HepG2 (cell line): ENCODE data around the gene ZCCHC3. TPM values are rescaled to one million over a fixed set of nuclear protein-coding genes. Genes with fewer than 3 reads are reported as not detected.

Experiments used
- DPF2 ChIP-seq: sonication (generic); formaldehyde crosslinking; IDR thresholded peaks from 2 replicates; pipeline ENCODE4 v1.4.0; 2020; ENCODE audit warnings: mild to moderate bottlenecking, low read depth, missing genetic modification reagents, borderline replicate concordance
- HHEX ChIP-seq: IDR thresholded peaks from 2 replicates; pipeline ENCODE4 v1.6.1; 2016; ENCODE audit warnings: control low read depth
- IKZF4 ChIP-seq: sonication (generic); formaldehyde crosslinking; IDR thresholded peaks from 2 replicates; pipeline ENCODE4 v1.5.1; 2020; ENCODE audit warnings: borderline replicate concordance, mild to moderate bottlenecking, low read depth, missing genetic modification reagents; ENCODE audit errors: not compliant biosample characterization
- JARID2 ChIP-seq: sonication (generic); formaldehyde crosslinking; IDR thresholded peaks from 2 replicates; pipeline ENCODE4 v1.8.1; 2023; ENCODE audit warnings: missing genetic modification reagents, inconsistent platforms; ENCODE audit not compliant: insufficient replicate concordance
- MYNN ChIP-seq: sonication (generic); formaldehyde crosslinking; IDR thresholded peaks from 2 replicates; pipeline ENCODE4 v1.4.0; 2020; ENCODE audit warnings: mild to moderate bottlenecking, low read depth, missing genetic modification reagents
- RORA ChIP-seq: sonication (generic); formaldehyde crosslinking; IDR thresholded peaks from 2 replicates; pipeline ENCODE4 v1.5.0; 2020; ENCODE audit warnings: mild to moderate bottlenecking, missing genetic modification reagents, moderate library complexity
- SRSF1 ChIP-seq: fragments of 200-400 bp; formaldehyde crosslinking; optimal IDR thresholded peaks from 2 replicates; pipeline ENCODE3; 2017; ENCODE audit warnings: mild to moderate bottlenecking, low read depth, low read length, moderate library complexity
- WIZ ChIP-seq: sonication (generic); formaldehyde crosslinking; IDR thresholded peaks from 2 replicates; pipeline ENCODE4 v1.5.1; 2020; ENCODE audit warnings: mild to moderate bottlenecking, missing genetic modification reagents
- ZBTB7A ChIP-seq: sonication (generic); formaldehyde crosslinking; IDR thresholded peaks from 2 replicates; pipeline ENCODE4 v1.8.0; 2022; ENCODE audit warnings: mild to moderate bottlenecking, missing genetic modification reagents
- ZNF138 ChIP-seq: sonication (generic); formaldehyde crosslinking; IDR thresholded peaks from 2 replicates; pipeline ENCODE4 v1.5.0; 2020; ENCODE audit warnings: mild to moderate bottlenecking, low read depth, missing genetic modification reagents
- ZNF24 ChIP-seq: fragments of 450-650 bp; IDR thresholded peaks from 2 replicates; pipeline ENCODE4 v1.6.1; 2017; ENCODE audit warnings: antibody characterized with exemption, mild to moderate bottlenecking
- ZNF282 ChIP-seq: fragments of 450-650 bp; IDR thresholded peaks from 2 replicates; pipeline ENCODE4 v1.6.1; 2018; ENCODE audit not compliant: partially characterized antibody
- ZNF44 ChIP-seq: sonication (generic); formaldehyde crosslinking; IDR thresholded peaks from 2 replicates; pipeline ENCODE4 v1.5.1; 2020; ENCODE audit warnings: mild to moderate bottlenecking, missing genetic modification reagents
- ZNF446 ChIP-seq: sonication (generic); formaldehyde crosslinking; IDR thresholded peaks from 2 replicates; pipeline ENCODE4 v1.5.0; 2020; ENCODE audit warnings: mild to moderate bottlenecking, missing genetic modification reagents
- ZNF772 ChIP-seq: sonication (generic); formaldehyde crosslinking; IDR thresholded peaks from 2 replicates; pipeline ENCODE4 v1.5.0; 2020; ENCODE audit warnings: mild to moderate bottlenecking, missing genetic modification reagents
- ZNF878 ChIP-seq: sonication (generic); formaldehyde crosslinking; IDR thresholded peaks from 2 replicates; pipeline ENCODE4 v1.8.1; 2023; ENCODE audit warnings: mild to moderate bottlenecking, missing genetic modification reagents, moderate library complexity
- polyA plus RNA-seq, 8 experiments: library from polyadenylated mRNA; depleted of rRNA in 3 of 8; stranded (reverse) in 7 of 8; unstranded in 1 of 8; fragments of >200 nt; fragmentation: Illumina TruSeq in 4 of 8; extraction: Trizol in 4 of 8; gene quantifications; 2 replicates each; pipeline versions ENCODE4 v1.2.1 to v1.2.3, GENCODE V29; 2011 to 2016; ENCODE audit warnings: low read depth in 4 of 8, missing spikeins in 1 of 8, mixed read lengths in 1 of 8; ENCODE audit not compliant: insufficient read depth in 1 of 8
- total RNA-seq, 5 experiments: library from RNA; depleted of rRNA; stranded (reverse); fragments of >200 nt; fragmentation: Illumina TruSeq; extraction: Trizol; gene quantifications; 2 replicates each; pipeline ENCODE4 v1.2.3, GENCODE V29; 2016; ENCODE audit warnings: low read depth in 1 of 5
- TF ChIP-seq, protein P1 (sequence below): sonication (generic); formaldehyde crosslinking; IDR thresholded peaks from 2 replicates; pipeline ENCODE4 v1.5.1; 2020; ENCODE audit warnings: mild to moderate bottlenecking, missing genetic modification reagents, moderate library complexity
- TF ChIP-seq, protein P2 (sequence below): sonication (generic); formaldehyde crosslinking; IDR thresholded peaks from 2 replicates; pipeline ENCODE4 v1.8.1; 2023; ENCODE audit warnings: missing genetic modification reagents, inconsistent platforms, borderline replicate concordance
- TF ChIP-seq, protein P3 (sequence below): IDR thresholded peaks from 2 replicates; pipeline ENCODE4 v1.6.1; 2016; ENCODE audit warnings: low read depth, borderline replicate concordance
- TF ChIP-seq, protein P4 (sequence below): sonication (generic); formaldehyde crosslinking; IDR thresholded peaks from 2 replicates; pipeline ENCODE4 v1.9.0; 2021; ENCODE audit warnings: missing genetic modification reagents, mild to moderate bottlenecking, borderline replicate concordance
- TF ChIP-seq, protein P5 (sequence below), 2 experiments: IDR thresholded peaks; 2 replicates each; pipeline ENCODE4 v1.6.1; 2011 to 2012; ENCODE audit warnings: low read length in 2 of 2, borderline replicate concordance in 1 of 2, low read depth in 1 of 2, mild to moderate bottlenecking in 1 of 2, moderate library complexity in 1 of 2

ZCCHC3 gene
- total and polyA plus RNA-seq, 2 of the 13 experiments (the other 11 are each of a cell fraction or from before 2014, with no cell fraction given): 46.6 to 63.0 TPM

DNA sequence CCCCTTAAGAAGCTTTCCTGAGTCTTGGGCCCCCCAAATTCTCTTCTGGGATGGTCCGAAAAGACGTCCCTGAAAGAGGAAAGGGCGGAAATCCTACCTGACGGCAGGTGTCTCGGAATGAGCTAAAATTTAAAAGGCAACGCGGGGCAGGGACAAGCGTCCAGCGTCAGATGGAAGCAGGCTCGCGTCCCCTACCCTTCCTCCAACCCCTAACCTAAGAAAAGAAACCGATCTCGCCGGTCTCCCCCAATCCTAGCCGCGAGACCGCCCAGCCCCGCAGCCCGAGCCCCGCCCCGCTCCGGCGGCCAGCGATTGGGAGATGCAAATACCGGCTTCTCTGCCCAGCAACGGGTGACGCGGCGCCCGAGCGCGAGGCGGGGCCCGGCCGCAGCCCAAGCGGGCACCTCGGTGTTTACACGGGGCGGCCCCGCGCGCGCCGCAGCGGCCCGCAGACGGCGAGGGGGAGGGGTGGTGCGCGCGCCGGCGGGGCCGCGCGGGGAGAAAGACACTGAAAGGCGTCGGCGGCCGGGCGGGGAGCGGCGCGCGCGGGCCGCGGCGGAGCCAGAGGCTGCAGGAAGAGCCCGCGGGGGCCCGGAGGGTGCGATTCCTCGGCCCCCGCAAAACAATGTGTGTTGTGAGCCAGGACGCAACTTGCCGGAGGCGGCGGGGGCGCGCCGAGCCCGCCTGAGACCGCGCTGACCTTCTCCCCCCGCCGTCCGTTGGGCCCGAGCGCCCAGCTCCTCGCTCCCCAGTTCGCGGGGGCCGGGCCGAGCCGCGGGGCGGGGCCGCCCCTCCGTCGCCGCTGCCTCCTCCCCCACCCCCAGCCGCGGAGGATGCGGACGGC, 27.9 kb downstream of the ZCCHC3 start, which contains the start of gene SOX12 (continued):
- TF ChIP-seq, protein P1, sequence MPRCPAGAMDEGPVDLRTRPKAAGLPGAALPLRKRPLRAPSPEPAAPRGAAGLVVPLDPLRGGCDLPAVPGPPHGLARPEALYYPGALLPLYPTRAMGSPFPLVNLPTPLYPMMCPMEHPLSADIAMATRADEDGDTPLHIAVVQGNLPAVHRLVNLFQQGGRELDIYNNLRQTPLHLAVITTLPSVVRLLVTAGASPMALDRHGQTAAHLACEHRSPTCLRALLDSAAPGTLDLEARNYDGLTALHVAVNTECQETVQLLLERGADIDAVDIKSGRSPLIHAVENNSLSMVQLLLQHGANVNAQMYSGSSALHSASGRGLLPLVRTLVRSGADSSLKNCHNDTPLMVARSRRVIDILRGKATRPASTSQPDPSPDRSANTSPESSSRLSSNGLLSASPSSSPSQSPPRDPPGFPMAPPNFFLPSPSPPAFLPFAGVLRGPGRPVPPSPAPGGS: peak; percentile 77
- peak; percentile 77 for TF ChIP-seq ZNF138 (CRISPR knock-in tag)
- TF ChIP-seq, protein P2, sequence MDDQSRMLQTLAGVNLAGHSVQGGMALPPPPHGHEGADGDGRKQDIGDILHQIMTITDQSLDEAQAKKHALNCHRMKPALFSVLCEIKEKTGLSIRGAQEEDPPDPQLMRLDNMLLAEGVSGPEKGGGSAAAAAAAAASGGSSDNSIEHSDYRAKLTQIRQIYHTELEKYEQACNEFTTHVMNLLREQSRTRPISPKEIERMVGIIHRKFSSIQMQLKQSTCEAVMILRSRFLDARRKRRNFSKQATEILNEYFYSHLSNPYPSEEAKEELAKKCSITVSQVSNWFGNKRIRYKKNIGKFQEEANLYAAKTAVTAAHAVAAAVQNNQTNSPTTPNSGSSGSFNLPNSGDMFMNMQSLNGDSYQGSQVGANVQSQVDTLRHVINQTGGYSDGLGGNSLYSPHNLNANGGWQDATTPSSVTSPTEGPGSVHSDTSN (CRISPR knock-in tag): 0 out of 2 replicates have a peak, but pooled peaks have one; percentile 15
- TF ChIP-seq ZNF878 (CRISPR knock-in tag): 0 out of 2 replicates have a peak, but pooled peaks have one; percentile 16
- TF ChIP-seq, protein P3, sequence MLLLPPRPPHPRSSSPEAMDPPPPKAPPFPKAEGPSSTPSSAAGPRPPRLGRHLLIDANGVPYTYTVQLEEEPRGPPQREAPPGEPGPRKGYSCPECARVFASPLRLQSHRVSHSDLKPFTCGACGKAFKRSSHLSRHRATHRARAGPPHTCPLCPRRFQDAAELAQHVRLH (CRISPR knock-in tag): no peak
- no peak for TF ChIP-seq ZNF282
- no peak; the same call in 1 of the 2 replicates for TF ChIP-seq ZNF772
- TF ChIP-seq DPF2 (CRISPR knock-in tag): no peak
- no peak for TF ChIP-seq ZBTB7A (CRISPR knock-in tag)
- no peak; the same call in 1 of the 2 replicates for TF ChIP-seq HHEX
- TF ChIP-seq, protein P4, sequence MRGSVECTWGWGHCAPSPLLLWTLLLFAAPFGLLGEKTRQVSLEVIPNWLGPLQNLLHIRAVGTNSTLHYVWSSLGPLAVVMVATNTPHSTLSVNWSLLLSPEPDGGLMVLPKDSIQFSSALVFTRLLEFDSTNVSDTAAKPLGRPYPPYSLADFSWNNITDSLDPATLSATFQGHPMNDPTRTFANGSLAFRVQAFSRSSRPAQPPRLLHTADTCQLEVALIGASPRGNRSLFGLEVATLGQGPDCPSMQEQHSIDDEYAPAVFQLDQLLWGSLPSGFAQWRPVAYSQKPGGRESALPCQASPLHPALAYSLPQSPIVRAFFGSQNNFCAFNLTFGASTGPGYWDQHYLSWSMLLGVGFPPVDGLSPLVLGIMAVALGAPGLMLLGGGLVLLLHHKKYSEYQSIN (CRISPR knock-in tag): no peak
- TF ChIP-seq, protein P5, sequence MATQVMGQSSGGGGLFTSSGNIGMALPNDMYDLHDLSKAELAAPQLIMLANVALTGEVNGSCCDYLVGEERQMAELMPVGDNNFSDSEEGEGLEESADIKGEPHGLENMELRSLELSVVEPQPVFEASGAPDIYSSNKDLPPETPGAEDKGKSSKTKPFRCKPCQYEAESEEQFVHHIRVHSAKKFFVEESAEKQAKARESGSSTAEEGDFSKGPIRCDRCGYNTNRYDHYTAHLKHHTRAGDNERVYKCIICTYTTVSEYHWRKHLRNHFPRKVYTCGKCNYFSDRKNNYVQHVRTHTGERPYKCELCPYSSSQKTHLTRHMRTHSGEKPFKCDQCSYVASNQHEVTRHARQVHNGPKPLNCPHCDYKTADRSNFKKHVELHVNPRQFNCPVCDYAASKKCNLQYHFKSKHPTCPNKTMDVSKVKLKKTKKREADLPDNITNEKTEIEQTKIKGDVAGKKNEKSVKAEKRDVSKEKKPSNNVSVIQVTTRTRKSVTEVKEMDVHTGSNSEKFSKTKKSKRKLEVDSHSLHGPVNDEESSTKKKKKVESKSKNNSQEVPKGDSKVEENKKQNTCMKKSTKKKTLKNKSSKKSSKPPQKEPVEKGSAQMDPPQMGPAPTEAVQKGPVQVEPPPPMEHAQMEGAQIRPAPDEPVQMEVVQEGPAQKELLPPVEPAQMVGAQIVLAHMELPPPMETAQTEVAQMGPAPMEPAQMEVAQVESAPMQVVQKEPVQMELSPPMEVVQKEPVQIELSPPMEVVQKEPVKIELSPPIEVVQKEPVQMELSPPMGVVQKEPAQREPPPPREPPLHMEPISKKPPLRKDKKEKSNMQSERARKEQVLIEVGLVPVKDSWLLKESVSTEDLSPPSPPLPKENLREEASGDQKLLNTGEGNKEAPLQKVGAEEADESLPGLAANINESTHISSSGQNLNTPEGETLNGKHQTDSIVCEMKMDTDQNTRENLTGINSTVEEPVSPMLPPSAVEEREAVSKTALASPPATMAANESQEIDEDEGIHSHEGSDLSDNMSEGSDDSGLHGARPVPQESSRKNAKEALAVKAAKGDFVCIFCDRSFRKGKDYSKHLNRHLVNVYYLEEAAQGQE (IDR thresholded peaks at IDR 0.05; ENCODE audit: borderline replicate concordance in 1 of 2, low read depth in 1 of 2, low read length in 2 of 2): 0 out of 4 replicates have a peak, but pooled peaks of 1 of the 2 experiments have one; percentile 17
- TF ChIP-seq ZNF44 (CRISPR knock-in tag): no peak
- peak; percentile 83; the same call in 1 of the 2 replicates for TF ChIP-seq ZNF446 (CRISPR knock-in tag)
- no peak for TF ChIP-seq SRSF1
- TF ChIP-seq ZNF24: no peak
- peak; percentile 13; the same call in 1 of the 2 replicates for TF ChIP-seq WIZ
- peak; percentile 79 for TF ChIP-seq IKZF4 (CRISPR knock-in tag)
- no peak; the same call in 1 of the 2 replicates for TF ChIP-seq MYNN (CRISPR knock-in tag)
- no peak for TF ChIP-seq RORA (CRISPR knock-in tag)
- no peak for TF ChIP-seq JARID2
